ENCODE measurements around the gene MAGEC2.

Gene MAGEC2

GRCh38 chrX:142204522-142205433 is at the start of gene MAGEC2:
MAGEC2 (minus strand) TSS chrX:142205290; CDS start chrX:142203987, 1,303 bp downstream.
- DNase-seq, result no peak

- no peak for DNase-seq
Measured at GRCh38 chrX:142251680-142252079, 46.6 kb upstream of the MAGEC2 start.

GRCh38 chrX:142251202-142251601 is 46.1 kb upstream of the MAGEC2 start:
- DNase-seq, result no peak

GRCh38 chrX:142250502-142250901 is 45.4 kb upstream of the MAGEC2 start:
- DNase-seq, result no peak

GRCh38 chrX:142249721-142250120 is 44.6 kb upstream of the MAGEC2 start:
- DNase-seq, result no peak

GRCh38 chrX:142244568-142244967 is 39.5 kb upstream of the MAGEC2 start:
- no peak for DNase-seq

- DNase-seq, result no peak
Measured at GRCh38 chrX:142238536-142238935, 33.4 kb upstream of the MAGEC2 start.

GRCh38 chrX:142233400-142233799 is 28.3 kb upstream of the MAGEC2 start:
- no peak for DNase-seq

- no peak for DNase-seq
Measured at GRCh38 chrX:142214081-142214480, 9.0 kb upstream of the MAGEC2 start.

- DNase-seq, result no peak
Measured at GRCh38 chrX:142201113-142201512, 4.0 kb downstream of the MAGEC2 start.

GRCh38 chrX:142186103-142186502 is 19.0 kb downstream of the MAGEC2 start:
- DNase-seq, result no peak

- DNase-seq, result no peak
Measured at GRCh38 chrX:142184756-142185602, 20.1 kb downstream of the MAGEC2 start.

- no peak for DNase-seq
Measured at GRCh38 chrX:142156567-142156966, 48.5 kb downstream of the MAGEC2 start.

Data from inflammatory macrophage treated with lipopolysaccharide for 4 hours (primary cell).